Skin epidermis (tissue), 12 donors: ENCODE measurements around the gene SECISBP2L.
A peak's percentile ranks its signal among the peaks of the same experiment; 100 is the strongest.
"Not testable (repeated sequence)": the region's sequence is repeated elsewhere in the genome, so short reads cannot be mapped to it uniquely, and the experiment has no call there.

ENCODE experiments used
- H3K27ac ChIP-seq, 21 experiments: fragments of 200-600 bp; sonication (generic) in 11 of 21; one replicate each; pipeline ENCODE4 v1.5.0; 2020; ENCODE audit warnings: mild to moderate bottlenecking in 3 of 21, inconsistent platforms in 2 of 21, moderate library complexity in 2 of 21
- H3K4me3 ChIP-seq, 7 experiments: fragments of 200-600 bp; sonication (generic) in 2 of 7; one replicate each; pipeline ENCODE4 v1.5.0; 2020; ENCODE audit warnings: inconsistent platforms in 2 of 7, mild to moderate bottlenecking in 2 of 7, moderate library complexity in 1 of 7

Gene SECISBP2L

DNA sequence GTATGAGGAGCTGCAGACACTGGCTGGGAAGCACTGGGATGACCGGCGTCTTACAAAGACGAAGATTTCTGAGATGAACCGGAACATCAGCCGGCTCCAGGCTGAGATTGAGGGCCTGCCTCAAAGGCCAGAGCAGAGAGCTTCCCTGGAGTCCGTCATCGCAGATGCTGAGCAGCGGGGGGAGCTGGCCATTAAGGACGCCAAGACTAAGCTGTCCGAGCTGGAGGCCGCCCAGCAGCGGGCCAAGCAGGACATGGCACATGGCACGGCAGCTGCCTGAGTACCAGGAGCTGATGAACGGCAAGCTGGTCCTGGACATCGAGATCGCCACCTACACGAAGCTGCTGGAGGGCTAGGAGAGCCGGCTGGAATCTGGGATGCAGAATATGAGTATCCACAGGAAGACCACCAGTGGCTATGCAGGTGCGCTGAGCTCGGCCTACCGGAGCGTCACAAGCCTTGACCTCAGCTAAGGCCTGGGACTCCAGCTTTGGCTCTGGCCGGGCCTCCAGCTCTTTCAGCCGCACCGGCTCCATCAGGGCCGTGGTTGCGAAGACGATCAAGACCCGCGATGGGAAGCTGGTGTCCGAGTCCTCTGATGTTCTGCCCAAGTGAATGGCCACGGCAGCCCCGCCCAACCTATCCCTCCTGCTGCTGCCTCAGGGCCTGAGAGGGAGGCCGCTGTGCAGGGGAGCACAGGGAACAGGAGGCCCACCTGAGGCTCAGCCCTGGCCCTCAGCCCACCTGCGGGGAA is 73.3 kb downstream of the SECISBP2L start:
- H3K4me3 ChIP-seq, result no peak overlapping the region

DNA sequence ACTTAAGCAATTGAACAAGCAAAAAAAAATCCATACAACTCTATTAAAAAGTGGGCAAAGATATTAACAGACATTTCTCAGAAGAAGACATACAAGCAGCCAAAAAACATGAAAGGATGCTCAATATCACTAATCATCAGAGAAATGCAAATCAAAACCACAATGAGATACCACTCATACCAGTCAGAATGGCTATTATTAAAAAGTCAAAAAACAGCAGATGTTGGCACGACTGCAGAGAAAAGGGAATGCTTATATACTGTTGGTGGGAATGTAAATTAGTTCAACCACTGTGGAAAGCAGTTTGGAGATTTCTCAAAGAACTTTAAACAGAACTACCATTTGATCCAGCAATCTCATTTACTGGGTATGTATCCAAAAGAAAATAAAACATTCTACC is 75.3 kb downstream of the SECISBP2L start:
- not testable (repeated sequence) for H3K4me3 ChIP-seq, H3K27ac ChIP-seq

More for the DNA sequence above, 73.3 kb downstream of the SECISBP2L start:
- H3K27ac ChIP-seq, result no peak overlapping the region

DNA sequence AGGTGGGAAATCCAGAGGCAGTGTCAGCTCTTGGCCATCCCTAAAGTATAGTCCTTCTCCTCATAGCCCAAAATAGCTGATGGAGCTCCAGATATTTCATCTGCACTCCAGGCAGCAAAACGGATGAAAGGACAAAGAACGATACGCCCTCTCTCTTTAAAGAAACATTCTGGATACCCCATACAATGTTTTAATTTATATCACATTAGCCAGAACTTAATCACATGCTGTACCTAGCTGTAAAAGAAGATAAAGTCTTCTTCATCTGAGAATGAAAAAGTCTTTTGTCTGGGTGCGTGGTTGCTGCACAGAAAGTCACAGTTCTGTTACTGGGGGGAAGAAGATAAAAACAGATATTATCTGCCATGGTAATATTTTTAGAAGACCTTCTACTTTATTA is 78.2 kb downstream of the SECISBP2L start:
- H3K27ac ChIP-seq, result no peak overlapping the region
- H3K4me3 ChIP-seq, result no peak overlapping the region

DNA sequence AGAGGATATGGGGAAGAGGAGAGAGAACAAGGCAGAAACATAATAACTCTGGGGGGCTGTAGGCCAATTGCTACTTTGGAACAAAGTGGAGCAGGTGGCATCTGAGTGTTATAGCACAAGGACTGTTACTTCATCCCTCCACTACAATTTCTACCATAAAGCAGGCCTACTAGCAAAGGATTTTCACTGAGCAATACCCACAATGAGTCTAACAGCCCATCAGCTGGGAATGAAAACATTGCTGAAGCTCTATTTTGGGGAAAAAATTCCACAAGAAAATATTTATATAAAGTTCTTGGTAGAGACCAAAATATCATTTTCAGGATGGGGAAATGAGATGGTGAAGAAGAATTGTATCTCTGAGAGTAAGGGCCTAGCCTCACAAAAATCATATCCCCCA is 78.9 kb downstream of the SECISBP2L start:
- Histone ChIP-seq H3K27ac (no peak overlapping the region), H3K4me3 (no peak overlapping the region)

DNA sequence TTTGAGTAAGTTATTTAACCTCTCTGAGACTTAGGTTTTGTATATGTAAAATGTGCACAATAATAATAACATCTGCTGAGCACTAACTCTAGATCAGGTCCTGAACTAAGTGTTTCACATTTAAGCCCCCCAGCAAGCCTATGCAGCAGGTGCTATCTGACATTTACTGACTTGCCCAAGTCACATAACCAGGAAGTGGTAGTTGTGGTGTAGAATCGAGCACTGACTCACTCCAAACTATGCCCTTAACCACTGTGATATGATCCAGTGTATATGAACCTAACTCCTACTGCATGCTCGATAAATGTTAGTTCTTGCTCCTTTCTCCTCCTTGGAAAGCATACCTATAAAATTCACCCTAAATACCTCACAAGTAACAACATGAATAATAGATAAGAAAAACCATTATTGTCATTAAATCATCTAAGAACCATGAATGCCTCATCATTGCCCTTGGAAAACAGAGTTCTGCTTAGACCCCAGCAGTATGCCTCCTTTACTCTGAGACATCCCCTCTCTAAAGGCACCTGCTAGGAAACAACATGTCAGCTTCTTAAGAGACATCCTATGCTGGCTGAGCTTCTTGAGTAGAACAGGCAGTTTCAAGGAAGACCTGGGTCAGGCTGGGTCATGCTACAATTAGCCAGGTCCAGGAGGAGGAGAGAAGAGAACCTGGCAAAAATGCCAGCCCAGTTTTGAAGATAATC is 79.5 kb downstream of the SECISBP2L start:
- no peak overlapping the region for H3K4me3 ChIP-seq
- H3K27ac ChIP-seq, result no peak overlapping the region

DNA sequence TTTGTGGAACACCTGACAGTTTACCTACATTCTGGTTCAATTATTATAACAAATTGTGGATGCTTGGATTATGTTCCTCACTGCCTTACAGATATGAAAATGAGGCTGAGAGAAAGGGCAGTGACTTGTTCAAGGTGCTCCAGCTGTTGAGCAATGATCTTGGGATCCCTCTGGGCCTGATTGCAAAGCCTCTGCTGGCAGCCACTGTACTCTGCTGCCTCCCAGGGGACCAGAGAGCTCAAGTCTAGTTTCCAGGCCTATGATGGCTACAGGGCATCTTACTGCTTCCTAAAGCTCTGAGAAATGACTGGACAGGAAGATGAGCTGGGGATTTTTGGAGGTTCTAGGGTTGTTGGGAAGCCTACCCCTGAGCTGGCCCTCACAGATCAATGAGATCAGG is 80.3 kb downstream of the SECISBP2L start:
- no peak overlapping the region for H3K27ac ChIP-seq
- H3K4me3 ChIP-seq, result no peak overlapping the region

DNA sequence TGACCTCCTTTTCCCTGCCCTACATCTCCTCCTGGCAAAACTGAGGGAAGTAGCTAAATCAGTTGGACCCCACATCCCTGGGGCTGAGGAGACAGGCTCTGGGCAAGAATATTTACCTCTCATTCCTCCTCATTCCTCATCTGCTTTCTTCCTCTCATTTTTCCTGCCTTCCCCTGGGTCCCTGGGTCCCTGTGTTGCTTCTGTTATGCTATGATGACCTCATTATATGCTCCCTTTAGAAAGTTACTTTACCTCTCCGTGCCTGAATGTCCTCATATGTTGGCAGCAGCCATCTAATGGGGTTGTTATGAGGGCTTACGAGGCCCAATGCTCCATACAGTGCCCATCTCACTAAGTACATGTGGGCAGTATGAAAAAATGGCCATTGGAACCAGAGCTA is 81.3 kb downstream of the SECISBP2L start:
- H3K27ac ChIP-seq, result no peak overlapping the region
- H3K4me3 ChIP-seq, result no peak overlapping the region

DNA sequence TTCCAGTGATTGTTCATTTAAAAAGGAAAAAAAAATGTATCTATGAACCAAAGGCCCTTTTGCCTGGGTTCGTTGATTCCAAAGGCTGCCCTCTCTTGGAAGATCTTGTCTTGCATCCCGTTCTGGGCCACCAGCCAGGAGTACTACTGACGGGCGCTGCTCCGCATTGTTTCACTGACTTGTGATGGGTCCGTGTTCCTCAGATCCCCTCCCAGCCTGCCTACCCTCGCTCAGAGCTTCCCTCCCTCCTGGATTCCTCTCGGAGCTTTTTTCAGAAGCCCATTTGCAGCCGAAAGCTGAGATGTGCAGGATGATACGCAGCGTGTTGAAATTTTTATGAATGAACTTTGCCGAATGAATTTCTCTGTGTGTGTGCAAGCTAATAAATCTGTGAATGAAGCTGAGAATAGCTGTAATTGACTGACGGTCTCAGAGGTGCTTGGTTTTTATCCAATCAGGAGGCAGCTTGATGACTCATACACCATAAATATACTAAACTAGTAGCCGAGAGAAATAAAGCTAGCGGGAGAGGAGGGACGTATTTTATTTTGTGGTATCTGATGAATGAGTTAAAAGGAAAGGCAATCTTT is 82.6 kb downstream of the SECISBP2L start, which contains the start of gene SHC4:
SHC4 (minus strand) TSS at position 396 of the 590 bp plus-strand sequence. CDS start 904 bp downstream, outside the sequence.
- H3K4me3 ChIP-seq, result peak within 1 kb of the TSS; percentile 23 to 43 (median 31)
- H3K27ac ChIP-seq, result peak within 1 kb of the TSS in 3 of 21 experiments; percentile 5 to 36 (median 32)

DNA sequence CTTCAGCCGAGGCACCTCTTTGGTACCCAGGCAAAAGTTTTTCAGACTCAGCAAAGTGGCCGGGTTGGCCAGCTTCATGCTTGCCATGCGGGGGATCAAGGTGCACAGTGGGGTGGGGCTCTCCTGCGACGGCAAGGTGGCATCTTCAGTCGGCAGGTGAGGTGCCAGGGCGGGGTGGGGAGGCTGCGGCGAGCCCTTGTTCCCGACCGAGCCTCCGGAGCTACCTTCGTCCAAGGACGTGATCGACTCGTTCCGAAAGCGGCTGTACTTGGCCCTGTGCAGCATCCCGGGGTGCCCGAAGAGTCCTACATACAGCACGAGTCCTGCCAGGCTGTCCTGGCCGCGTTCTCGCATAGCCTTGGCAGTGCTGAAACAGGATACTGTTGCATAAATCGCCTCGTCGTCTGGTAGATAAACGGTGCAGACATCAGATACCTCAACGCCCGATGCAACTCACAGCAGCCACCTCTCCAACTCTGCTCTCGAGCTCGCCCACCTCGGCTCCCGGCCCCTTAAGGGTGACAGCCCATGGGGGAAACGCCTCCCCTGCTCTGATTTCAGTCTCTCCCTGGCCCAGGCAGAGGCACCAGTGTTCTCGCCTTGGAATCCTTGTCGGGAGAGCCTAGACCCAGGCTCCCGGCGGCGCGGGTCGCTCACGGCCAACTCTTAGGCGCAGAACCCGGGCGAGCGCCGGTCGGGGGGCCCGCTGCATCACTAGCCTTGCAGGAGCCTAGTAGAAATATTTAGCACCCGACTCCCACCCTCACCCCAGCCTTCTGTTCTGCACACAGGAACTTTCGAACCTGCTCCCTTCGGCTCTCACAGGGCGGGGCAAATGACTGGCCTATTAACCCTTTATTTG is 83.4 kb downstream of the SECISBP2L start:
- Histone ChIP-seq H3K4me3 (peak overlapping the region; percentile 23 to 43 (median 31)), H3K27ac (peak overlapping the region in 3 of 21 experiments; percentile 5 to 36 (median 32))

DNA sequence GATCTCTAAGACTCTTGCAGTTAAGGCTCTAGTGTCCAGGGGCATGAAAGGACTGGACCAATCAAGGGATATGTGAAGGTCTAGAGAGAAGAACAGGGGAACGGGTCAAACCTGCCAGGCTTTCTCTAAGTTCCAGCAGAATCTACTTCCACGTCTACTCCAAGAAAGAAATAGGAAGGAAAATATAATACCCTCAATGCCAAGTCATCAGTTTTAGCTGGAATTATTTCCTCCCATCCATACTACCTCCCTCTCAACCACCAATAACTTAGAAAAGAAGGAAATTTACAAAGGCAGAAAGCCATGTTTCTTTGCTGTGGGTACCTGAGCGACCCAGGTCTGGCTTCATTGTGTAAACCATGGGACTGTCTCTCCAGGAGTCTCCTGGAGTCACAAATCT is 90.3 kb downstream of the SECISBP2L start:
- no peak overlapping the region for H3K4me3 ChIP-seq
- no peak overlapping the region for H3K27ac ChIP-seq

DNA sequence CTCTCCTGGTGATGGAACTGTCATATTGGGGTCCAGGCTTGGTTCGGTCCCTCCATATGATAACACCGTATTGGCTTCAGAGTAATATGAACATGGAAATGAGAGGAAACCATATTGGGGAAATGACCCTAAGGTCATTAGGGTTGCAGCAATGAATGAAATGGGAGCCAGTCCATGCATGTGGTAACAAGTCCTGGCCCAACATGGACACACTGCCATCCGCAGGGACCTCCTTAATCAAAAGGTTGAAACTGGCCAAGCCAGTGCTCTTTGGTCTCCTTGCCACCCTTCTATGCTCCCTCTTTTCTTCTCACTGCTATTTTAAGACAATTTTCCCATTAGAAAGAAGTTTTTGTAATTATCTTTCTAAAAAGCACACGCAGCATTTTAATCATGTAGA is 90.9 kb downstream of the SECISBP2L start:
- Histone ChIP-seq H3K27ac (no peak overlapping the region), H3K4me3 (no peak overlapping the region)

DNA sequence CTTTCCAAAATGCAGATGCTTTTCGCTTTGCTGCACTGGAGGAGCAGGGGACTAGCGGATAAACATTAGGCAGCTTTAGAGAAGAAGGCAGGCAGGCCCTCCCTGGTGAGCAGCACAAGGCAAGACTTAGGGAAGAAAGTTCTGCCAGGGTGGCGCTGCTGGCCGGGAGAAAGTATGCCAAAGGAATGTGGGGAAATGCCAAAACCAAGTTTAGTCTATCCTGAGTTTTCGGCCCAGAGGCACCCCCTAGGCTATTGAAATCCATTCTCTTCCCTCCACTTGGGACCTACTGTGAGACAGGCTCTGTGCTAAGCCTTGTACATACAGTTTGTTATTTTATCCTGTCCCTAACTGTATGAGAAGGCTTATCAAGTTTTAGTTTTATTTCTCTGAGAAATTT is 91.7 kb downstream of the SECISBP2L start:
- H3K4me3 ChIP-seq, result no peak overlapping the region

DNA sequence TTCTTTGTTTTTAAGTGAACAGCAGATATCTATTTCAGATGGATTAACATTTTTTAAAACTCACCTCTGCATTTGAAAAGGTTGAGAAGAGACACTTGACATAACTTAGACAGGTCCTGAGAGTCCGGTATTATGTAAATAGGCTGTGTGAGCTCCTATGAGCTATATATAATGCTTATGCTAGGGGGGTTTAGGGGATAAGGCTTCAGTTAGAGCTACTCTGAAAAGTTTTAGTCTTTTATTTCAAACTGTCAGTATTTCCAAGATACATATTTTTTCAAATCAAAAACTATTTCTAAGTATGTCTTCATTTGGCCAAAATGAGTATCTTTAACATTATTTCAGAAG is 99.4 kb downstream of the SECISBP2L start:
- no peak overlapping the region for H3K27ac ChIP-seq
- no peak overlapping the region for H3K4me3 ChIP-seq

More for the DNA sequence above, 91.7 kb downstream of the SECISBP2L start:
- no peak overlapping the region for H3K27ac ChIP-seq

DNA sequence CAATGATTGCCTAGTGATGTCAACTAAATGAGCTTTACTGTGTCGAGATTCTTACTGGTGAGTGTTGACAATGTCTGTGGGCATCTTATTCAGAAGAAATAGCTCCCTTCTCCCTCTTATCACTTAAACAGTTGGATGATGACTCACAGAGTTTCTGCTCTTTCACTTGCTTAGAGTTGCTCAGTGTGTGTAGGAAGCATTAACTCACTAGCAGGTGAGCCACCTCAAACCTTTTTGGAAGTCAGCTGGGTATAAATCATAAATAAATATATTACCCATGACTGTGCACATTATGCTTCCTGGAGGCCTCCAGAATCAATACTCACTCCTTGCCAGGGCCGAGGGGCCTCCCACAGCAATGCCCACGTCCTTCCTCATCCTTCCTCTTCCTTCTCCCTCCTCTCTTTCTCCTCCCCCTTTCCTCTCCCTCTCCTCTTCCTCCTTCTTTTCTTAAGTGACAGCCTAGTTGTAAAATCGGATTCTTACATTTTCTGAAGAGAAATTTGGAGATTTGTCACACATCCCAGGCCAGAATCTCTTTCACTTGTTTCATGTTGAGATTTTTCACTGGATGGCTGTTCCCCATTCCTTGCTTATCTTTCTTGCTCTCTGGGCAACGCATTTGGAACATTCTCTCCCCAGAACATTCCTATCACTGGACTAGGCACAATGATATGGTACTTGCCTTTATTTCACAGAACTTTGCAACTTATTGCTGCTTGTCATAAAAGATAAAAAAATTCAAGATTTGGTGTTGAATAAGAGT is 100.0 kb downstream of the SECISBP2L start:
- Histone ChIP-seq H3K4me3 (no peak overlapping the region), H3K27ac (no peak overlapping the region)

DNA sequence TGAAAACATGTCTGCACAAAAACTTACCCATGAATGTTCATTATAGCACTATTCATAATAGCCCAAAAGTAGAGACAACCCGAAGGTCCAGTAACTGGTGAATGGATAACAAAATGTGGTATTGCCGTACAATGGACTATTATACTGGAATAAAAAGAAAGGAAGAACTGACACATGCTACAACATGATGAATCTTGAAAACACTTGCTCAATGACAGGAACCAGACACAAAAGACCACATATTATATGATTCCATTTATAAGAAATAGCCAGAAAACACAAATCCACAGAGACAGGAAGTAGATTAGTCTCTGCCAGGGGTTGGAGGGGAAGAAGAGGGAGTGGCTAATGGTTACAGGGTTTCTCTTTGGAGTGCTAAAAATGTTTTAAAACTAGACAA is 100.9 kb downstream of the SECISBP2L start:
- H3K4me3 ChIP-seq, result no peak overlapping the region

DNA sequence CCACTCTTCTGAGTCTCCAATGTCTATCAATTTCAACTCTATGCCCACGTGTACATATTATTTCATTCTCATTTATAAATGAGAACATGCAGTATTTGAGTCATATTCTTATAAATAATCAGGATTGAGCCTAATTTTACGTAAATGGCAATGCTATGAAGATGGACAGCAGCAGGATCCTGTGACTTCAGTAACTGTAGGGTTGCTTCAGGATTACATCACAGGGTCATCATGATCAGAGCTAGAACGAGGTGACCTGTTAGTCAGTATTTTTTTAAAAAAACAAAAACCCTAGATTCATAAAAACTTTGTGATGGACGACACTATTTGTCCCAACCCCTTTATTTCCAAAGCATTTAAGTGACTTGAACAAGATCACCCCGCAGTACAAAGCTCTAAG is 104.3 kb downstream of the SECISBP2L start:
- Histone ChIP-seq H3K4me3 (no peak overlapping the region), H3K27ac (no peak overlapping the region)

More for the DNA sequence above, 100.9 kb downstream of the SECISBP2L start:
- no peak overlapping the region for H3K27ac ChIP-seq

DNA sequence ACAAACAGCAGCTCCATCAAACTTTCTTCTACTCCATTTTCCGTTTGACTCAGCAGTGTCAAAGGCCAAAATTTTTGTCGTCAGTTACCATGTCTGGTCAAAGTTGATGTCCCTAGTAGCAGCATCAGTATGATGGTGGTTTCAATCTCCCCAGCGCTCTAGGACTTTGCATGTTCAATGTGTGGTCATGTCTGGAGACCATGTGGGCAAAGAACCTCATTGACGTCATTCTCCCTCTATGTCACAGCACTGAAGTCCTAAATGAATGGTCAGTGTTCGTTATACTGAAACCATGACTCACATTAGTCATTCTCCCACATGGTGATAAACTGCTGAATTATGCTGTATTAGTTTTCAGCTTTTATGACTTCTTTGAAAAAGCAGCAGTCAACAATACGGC is 105.7 kb downstream of the SECISBP2L start:
- H3K27ac ChIP-seq, result peak overlapping the region in 1 of 21 experiments; percentile 2
- no peak overlapping the region for H3K4me3 ChIP-seq

DNA sequence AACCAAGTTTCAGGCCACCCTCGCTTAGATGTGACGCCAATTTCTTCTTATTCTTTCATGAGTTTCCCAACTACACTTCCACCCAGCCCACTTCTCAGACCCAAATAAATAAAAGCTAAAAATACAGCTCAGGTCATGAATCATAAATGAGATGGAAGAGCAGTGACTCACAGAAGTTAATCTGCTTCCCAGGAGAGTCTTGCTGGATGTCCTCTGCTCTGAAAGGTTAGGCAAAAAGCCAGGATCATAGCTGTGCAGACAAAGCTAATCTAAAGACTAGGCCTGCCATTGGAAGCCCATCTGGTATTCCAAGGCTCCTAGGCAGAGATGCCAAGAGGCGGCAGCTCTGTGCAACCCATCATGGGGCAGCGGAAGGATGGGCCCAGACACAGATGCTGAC is 106.6 kb downstream of the SECISBP2L start:
- Histone ChIP-seq H3K27ac (peak overlapping the region in 1 of 21 experiments; percentile 7), H3K4me3 (no peak overlapping the region)
